K562 (cell line): ENCODE data around the gene LYPD6B. TPM values are rescaled to one million over a fixed set of nuclear protein-coding genes. Genes with fewer than 3 reads are reported as not detected.

Experiments
- ATAC-seq: fragments of 200-7000 bp; cut with Tn5 transposase; 3 replicates; pipeline ENCODE4 v1.9.1; 2020; ENCODE audit warnings: moderate library complexity
- BruUV-seq: library from RNA; stranded (reverse); fragments of 400-500 nt; replicated peaks from 2 replicates; lab custom pipeline; 2021; lab: Mats Ljungman, UMichigan
- CTCF ChIA-PET: fragments of 300-600 bp; formaldehyde crosslinking; extraction: SDS; loops from one replicate; lab custom pipeline; 2021; ENCODE audit warnings: low intra/inter-chr PET ratio; lab: Yijun Ruan, JAX
- POLR2A ChIA-PET: fragments of 300-600, 350-650 bp; sonication (Branson Sonifier 250); formaldehyde crosslinking; extraction: SDS; loops from one replicate; lab custom pipeline; 2021; ENCODE audit warnings: antibody characterized with exemption, inconsistent platforms; lab: Yijun Ruan, JAX
- DNase-seq, 4 experiments: peaks; one replicate each; pipeline versions ENCODE4 v3.0.0 to v3.0.0-alpha.2; 2011 to 2018; ENCODE audit warnings: low spot score in 3 of 4, mixed read lengths in 3 of 4; ENCODE audit errors: extremely low read depth in 1 of 4
- FAIRE-seq: peaks from 2 replicates; lab custom pipeline; 2011; peaks lifted over from hg19 to GRCh38; lab: Jason Lieb, UNC
- H2AFZ ChIP-seq: 2 replicates; pipeline ENCODE4 v1.6.0; 2011; ENCODE audit warnings: low read depth, low read length, control low read depth, inconsistent platforms
- H3K27ac ChIP-seq: fragments of 200-600 bp; 3 replicates; pipeline ENCODE4 v1.8.0; 2011; ENCODE audit warnings: low read depth, mild to moderate bottlenecking, control low read depth, inconsistent platforms, low read length, moderate library complexity, mixed read lengths; ENCODE audit errors: extremely low read depth
- H3K27me3 ChIP-seq, 2 experiments: fragments of 300-600 bp in 1 of 2; 2 replicates in 1 of 2; 3 replicates in 1 of 2; pipeline versions ENCODE4 v1.6.0 to v1.8.0; 2011; ENCODE audit warnings: inconsistent platforms in 2 of 2, low read length in 2 of 2, mild to moderate bottlenecking in 1 of 2, mixed read lengths in 1 of 2, moderate library complexity in 1 of 2; ENCODE audit not compliant: control insufficient read depth in 2 of 2, insufficient read depth in 2 of 2
- H3K36me3 ChIP-seq: fragments of 300-600 bp; 3 replicates; pipeline ENCODE4 v1.8.0; 2011; ENCODE audit warnings: mild to moderate bottlenecking, low read length, inconsistent platforms; ENCODE audit not compliant: control insufficient read depth, insufficient read depth
- H3K4me1 ChIP-seq, 2 experiments: fragments of 200-600 bp in 1 of 2; replicated peaks in 1 of 2; 2 replicates in 1 of 2; 3 replicates in 1 of 2; pipeline versions ENCODE4 v1.5.1 to v1.8.0; 2011; ENCODE audit warnings: inconsistent platforms in 2 of 2, low read length in 2 of 2, mild to moderate bottlenecking in 1 of 2, mixed read lengths in 1 of 2, moderate library complexity in 1 of 2; ENCODE audit not compliant: control insufficient read depth in 2 of 2, insufficient read depth in 2 of 2
- H3K4me2 ChIP-seq: 2 replicates; pipeline ENCODE4 v1.6.1; 2011; ENCODE audit warnings: low read length, control low read depth, inconsistent platforms, mixed read lengths; ENCODE audit not compliant: insufficient read depth
- H3K4me3 ChIP-seq: fragments of 200-600 bp; sonication (generic), shearing (Covaris generic); 2 replicates; pipeline ENCODE4 v1.5.1; 2016; ENCODE audit warnings: control low read depth, inconsistent platforms
- H3K79me2 ChIP-seq: fragments of 200-600 bp; 3 replicates; pipeline ENCODE4 v1.8.0; 2011; ENCODE audit warnings: low read length, inconsistent platforms; ENCODE audit not compliant: control insufficient read depth, insufficient read depth
- H3K9ac ChIP-seq, 2 experiments: 2 replicates each; pipeline versions ENCODE4 v1.6.0 to v1.6.1; 2011; ENCODE audit warnings: low read depth in 2 of 2, low read length in 2 of 2, control low read depth in 1 of 2, inconsistent platforms in 1 of 2, mild to moderate bottlenecking in 1 of 2, mixed read lengths in 1 of 2; ENCODE audit not compliant: insufficient read depth in 1 of 2
- H3K9me1 ChIP-seq: one replicate; pipeline ENCODE4 v1.6.0; 2011; ENCODE audit warnings: inconsistent platforms, mild to moderate bottlenecking, low read length, moderate library complexity; ENCODE audit not compliant: control insufficient read depth, insufficient read depth
- H3K9me3 ChIP-seq: replicated peaks from 2 replicates; pipeline ENCODE4 v1.5.1; 2011; ENCODE audit warnings: low read depth, low read length, inconsistent platforms; ENCODE audit not compliant: control insufficient read depth, insufficient read depth
- H4K20me1 ChIP-seq: replicated peaks from 2 replicates; pipeline ENCODE4 v1.6.1; 2011; ENCODE audit warnings: low read length, inconsistent platforms, mixed read lengths; ENCODE audit not compliant: control insufficient read depth, insufficient read depth
- CXXC5 ChIP-seq: fragments of 250-450 bp; sonication (Bioruptor Pico); IDR thresholded peaks from 2 replicates; pipeline ENCODE4 v1.8.0; 2022; ENCODE audit warnings: inconsistent platforms, mild to moderate bottlenecking, moderate library complexity
- ETV1 ChIP-seq: fragments of 450-650 bp; conservative IDR thresholded peaks from 2 replicates; pipeline ENCODE4 v1.6.1; 2016; ENCODE audit warnings: missing genetic modification characterization, control low read depth, low read depth, missing compliant biosample characterization
- JUNB ChIP-seq: fragments of 450-650 bp; formaldehyde crosslinking; conservative IDR thresholded peaks from 2 replicates; pipeline ENCODE4 v1.4.0; 2020; ENCODE audit warnings: mild to moderate bottlenecking
- KDM5B ChIP-seq: fragments of 200-600 bp; sonication (generic); IDR thresholded peaks from 2 replicates; pipeline ENCODE4 v1.6.1; 2012; ENCODE audit warnings: low read depth, mild to moderate bottlenecking, moderate library complexity, low read length, control low read depth, inconsistent platforms; ENCODE audit not compliant: insufficient replicate concordance
- MCM5 ChIP-seq: fragments of 450-650 bp; IDR thresholded peaks from 2 replicates; pipeline ENCODE4 v1.6.1; 2016; ENCODE audit warnings: low read depth
- NFIC ChIP-seq: fragments of 450-650 bp; IDR thresholded peaks from 2 replicates; pipeline ENCODE4 v1.6.1; 2017; ENCODE audit warnings: mild to moderate bottlenecking, inconsistent platforms
- NFIX ChIP-seq: fragments of 250-450 bp; sonication (Bioruptor Pico); IDR thresholded peaks from 2 replicates; pipeline ENCODE4 v1.4.0; 2020; ENCODE audit warnings: low read depth, mild to moderate bottlenecking, moderate library complexity
- POLR2AphosphoS5 ChIP-seq: IDR thresholded peaks from 2 replicates; pipeline ENCODE4 v1.6.1; 2011; ENCODE audit warnings: mild to moderate bottlenecking, low read depth, low read length, moderate library complexity; ENCODE audit not compliant: control insufficient read depth, insufficient read depth
- ZNF778 ChIP-seq: fragments of 450-650 bp; formaldehyde crosslinking; IDR thresholded peaks from 2 replicates; pipeline ENCODE4 v1.4.0; 2020; ENCODE audit warnings: mild to moderate bottlenecking, moderate library complexity
- WGBS: fragments of 100-300 bp; shearing (Covaris generic); methylation state at CpG from one replicate; pipeline ENCODE4 v1.1.6; 2016; ENCODE audit warnings: low coverage, mixed read lengths; ENCODE audit not compliant: insufficient coverage; ENCODE audit errors: missing lambda C conversion rate; 5-methylcytosine and 5-hydroxymethylcytosine counted together
- in situ Hi-C: fragments of 300-500 bp; cut with MboI; formaldehyde crosslinking; loops from 4 replicates; pipeline ENCODE4 v1.15.0; 2018; ENCODE audit warnings: inconsistent platforms, mixed read lengths
- intact Hi-C: fragments of 100-400 bp; cut with micrococcal nuclease; formaldehyde crosslinking; loops from 2 replicates; pipeline ENCODE4 v1.14.2; 2022
- polyA plus RNA-seq, 8 experiments: library from polyadenylated mRNA; depleted of rRNA in 4 of 8; stranded (reverse) in 5 of 8; unstranded in 3 of 8; fragments of >200 nt; fragmentation: Nextera tagmentation in 2 of 8; fragmentation: Illumina TruSeq in 1 of 8; extraction: Ambion mirVana in 2 of 8; extraction: Trizol in 1 of 8; gene quantifications; 2 replicates each; pipeline versions ENCODE4 v1.2.1 to v1.2.3, GENCODE V29; 2011 to 2014; ENCODE audit warnings: inconsistent platforms in 1 of 8, missing spikeins in 1 of 8
- total RNA-seq, 7 experiments: library from RNA; depleted of rRNA in 6 of 7; stranded (reverse); fragments of >200 nt in 6 of 7; fragmentation: Illumina TruSeq in 2 of 7; extraction: Trizol in 2 of 7; gene quantifications; 2 replicates each; pipeline versions ENCODE4 v1.2.1 to v1.2.3, GENCODE V29; 2011 to 2021; ENCODE audit warnings: low replicate concordance in 1 of 7
- TF ChIP-seq, protein P1 (sequence below): fragments of 450-650 bp; formaldehyde crosslinking; IDR thresholded peaks from 2 replicates; pipeline ENCODE4 v1.4.0; 2022; ENCODE audit warnings: missing genetic modification characterization

The LYPD6B gene
- total and polyA plus RNA-seq, 9 of the 15 experiments (the other 6 are each of a cell fraction or from before 2014, with no cell fraction given) = not detected

DNA sequence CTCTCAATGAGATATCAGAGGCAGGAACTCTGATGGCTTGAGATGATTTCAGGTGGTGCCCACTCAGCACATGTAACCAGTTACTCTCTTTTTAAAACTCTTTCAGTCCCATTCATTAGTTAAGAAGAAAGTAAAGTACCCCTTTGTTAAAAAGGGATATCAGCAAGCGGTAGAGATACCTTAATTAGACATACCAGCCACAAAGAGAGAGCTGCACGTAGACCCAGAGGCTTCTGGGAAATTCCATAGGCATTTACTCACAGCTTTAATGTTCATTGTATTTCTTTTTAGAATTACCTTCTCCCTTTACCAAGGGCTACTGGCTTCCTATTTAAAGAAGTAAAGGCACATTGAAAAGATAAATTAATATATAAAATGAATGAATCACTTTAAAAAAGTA lies 63.3 kb downstream of the LYPD6B start:
- Histone ChIP-seq H3K79me2 (no peaks in the 10 kb centered on the region), H3K27ac (no peak overlapping the region), H3K36me3 (no peaks in the 10 kb centered on the region), H3K4me2 (no peak overlapping the region), H3K9me1 (no peaks in the 10 kb centered on the region), H3K27me3 (no peaks in the 10 kb centered on the region; a peak in 1 of 5 replicates), H3K4me1 (no peaks in the 10 kb centered on the region), H3K9ac (no peak overlapping the region), H3K4me3 (no peak overlapping the region), H3K9me3 (no peaks in the 10 kb centered on the region), H2AFZ (no peak overlapping the region), H4K20me1 (no peaks in the 10 kb centered on the region)
- DNase-seq (no peak), ATAC-seq (no peak), FAIRE-seq (no peak)
- in situ Hi-C loops (no loop called here), intact Hi-C loops (no loop called here)
- ChIA-PET POLR2A (interaction anchor here (0.6 kb wide), 1 partner anchor 75 kb away, joined by 3 read pairs; no protein-coding TSS in a partner anchor), CTCF (interaction anchor here (0.7 kb wide), 1 partner anchor 12 kb away, joined by 3 read pairs; no protein-coding TSS in a partner anchor)
- no peak for TF ChIP-seq MCM5
- TF ChIP-seq POLR2AphosphoS5 = no peak
- TF ChIP-seq, protein P1, sequence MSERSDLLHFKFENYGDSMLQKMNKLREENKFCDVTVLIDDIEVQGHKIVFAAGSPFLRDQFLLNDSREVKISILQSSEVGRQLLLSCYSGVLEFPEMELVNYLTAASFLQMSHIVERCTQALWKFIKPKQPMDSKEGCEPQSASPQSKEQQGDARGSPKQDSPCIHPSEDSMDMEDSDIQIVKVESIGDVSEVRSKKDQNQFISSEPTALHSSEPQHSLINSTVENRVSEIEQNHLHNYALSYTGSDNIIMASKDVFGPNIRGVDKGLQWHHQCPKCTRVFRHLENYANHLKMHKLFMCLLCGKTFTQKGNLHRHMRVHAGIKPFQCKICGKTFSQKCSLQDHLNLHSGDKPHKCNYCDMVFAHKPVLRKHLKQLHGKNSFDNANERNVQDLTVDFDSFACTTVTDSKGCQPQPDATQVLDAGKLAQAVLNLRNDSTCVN (CRISPR knock-in tag) = no peak
- TF ChIP-seq ETV1 (tag) = no peak
- TF ChIP-seq ZNF778 (CRISPR knock-in tag) = no peak
- TF ChIP-seq KDM5B = no peak
- no peak for TF ChIP-seq NFIX (CRISPR knock-in tag)
- TF ChIP-seq NFIC = no peak
- no peak for TF ChIP-seq JUNB
- TF ChIP-seq CXXC5 (CRISPR knock-in tag) = no peak
- BruUV-seq = no TSS peak
- 2% methylated on average over 2 of the region's 2 CpGs for WGBS
